ENCODE measurements around the gene BPIFA1.

Gene BPIFA1

DNA sequence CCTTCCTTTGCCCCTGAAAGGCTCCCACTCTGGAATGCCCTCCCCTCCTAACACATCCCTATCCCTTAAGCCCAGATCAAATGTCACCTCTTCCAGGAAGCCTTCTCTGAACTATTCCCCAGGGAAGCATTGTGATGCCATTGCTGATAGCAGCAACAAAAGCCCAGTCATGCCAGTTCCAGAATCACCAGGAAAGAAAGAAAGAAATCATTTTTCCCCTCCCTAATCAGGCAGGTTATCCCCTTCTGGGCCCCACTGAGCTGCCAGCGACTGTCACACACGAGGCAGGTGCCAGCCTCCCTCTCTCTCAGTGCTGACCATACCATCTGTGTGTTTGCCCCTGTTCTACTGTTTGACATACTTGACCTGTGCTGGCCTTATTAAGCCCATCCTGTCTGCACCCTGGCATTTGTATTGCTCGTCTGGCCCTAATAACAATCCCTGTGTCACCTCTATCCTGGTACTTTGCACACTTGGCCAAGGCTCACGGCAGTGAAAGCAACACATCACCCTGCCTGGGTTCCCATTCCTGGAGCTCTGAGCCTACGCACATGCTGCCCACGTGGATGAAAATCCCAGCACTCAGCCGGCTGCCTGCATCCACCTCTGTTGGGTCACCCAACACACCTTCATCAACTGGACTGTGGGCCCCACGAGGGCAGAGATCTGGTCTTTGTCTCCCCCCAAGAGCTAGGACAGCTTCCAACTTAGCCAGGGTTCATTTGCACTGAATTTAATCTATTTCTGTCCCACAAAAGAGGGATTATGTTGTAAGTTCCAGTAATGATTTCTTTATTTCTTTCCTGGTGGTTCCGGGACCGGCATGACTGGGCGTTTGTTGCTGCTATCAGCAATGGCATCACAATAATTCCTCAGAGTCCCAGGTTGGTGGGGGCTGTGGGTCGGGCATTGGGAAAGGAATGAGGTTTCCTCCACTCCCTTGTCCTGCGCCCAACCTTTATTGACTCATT is 42.0 kb downstream of the BPIFA1 start:
- DNase-seq (ENCODE audit: low read depth), result no peak

DNA sequence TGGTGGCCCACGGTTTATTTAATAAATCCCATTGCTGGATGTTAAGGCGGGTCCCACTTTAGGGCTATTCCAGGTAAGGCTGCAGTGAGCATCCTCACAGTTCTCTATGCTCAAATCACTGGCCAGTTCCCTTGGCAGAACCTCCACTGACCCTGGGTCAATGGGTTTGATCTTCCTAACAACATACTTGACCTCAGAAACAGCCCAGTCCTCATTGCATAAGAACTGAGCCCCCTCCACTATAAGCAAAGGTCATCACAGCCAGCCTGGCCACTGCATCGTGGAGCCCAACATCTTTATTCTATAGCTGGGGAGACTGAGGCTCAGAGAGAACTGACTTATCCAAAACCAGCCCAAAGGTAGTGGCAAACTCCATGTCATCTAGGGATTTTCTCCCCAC is 42.9 kb downstream of the BPIFA1 start:
- no peak for DNase-seq (ENCODE audit: low read depth)

- DNase-seq (ENCODE audit: low read depth), result no peak
These were observed 43.6 kb downstream of the BPIFA1 start for GRCh38 chr20:33279261-33279910.

GRCh38 chr20:33280000-33280680 is 44.3 kb downstream of the BPIFA1 start:
- DNase-seq (ENCODE audit: low read depth), result no peak

- no peak for DNase-seq (ENCODE audit: low read depth)
These were observed 45.0 kb downstream of the BPIFA1 start for GRCh38 chr20:33280775-33281174.

GRCh38 chr20:33281550-33282146 is 45.9 kb downstream of the BPIFA1 start:
- DNase-seq (ENCODE audit: low read depth), result no peak

DNA sequence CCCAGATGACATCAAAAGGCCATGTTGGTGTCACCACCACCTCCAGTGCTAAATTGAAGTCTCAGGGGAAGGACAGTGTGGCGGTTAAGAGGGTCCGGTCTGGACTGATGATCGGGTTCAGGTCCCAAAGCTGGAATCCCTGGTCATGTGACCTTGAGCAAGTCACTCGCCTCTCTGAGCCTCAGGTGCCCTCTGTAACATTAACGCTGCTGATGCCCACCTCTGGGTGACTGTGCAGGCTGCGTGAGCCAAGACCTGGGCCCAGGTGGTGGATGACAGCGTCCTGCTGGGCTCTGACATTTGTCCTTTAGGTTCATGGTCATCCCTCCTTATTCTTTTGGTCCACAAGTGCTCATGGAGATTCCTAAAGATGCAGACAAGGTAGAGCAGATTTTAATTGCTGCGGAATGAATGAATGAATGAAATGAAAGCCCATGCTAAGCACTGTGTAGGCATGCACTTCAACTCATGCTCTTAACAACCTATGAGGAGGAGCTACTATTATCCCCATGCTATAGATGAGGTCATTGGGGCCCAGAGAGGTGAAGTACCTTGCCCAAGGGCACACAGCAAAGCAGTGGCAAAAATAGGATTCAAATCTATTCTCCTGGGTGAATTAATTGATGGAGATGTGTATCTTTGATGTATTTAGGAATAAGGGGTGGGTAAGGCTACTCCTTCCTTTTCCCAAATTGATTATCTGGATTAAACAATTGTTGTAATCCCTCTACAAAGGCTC is 46.6 kb downstream of the BPIFA1 start:
- no peak for DNase-seq (ENCODE audit: low read depth)

DNA sequence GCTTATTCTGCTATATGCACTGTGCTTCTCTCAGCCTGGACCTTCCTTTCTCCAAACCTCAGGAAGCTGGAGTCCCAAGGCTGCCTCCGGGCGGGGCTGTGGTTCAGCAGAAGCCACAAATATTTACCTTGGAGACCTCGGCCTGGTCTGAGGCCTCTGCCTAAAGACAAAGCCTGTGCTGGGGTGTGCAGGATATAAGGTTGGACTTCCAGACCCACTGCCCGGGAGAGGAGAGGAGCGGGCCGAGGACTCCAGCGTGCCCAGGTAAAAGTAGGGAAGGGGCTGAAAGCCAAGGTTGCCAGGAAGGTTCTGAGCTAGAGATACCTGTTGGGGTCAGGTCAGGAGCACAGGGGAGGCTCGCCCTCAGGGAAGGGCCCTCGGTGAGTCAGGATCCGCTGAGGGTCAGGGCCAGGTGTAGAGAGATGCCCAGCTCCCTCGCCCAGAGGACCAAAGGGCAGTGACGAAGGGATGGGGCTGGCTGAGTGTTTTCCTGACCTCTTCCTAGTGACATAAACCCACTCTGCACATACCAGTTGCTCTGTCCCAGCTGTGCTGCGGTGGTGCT is 47.3 kb downstream of the BPIFA1 start, which contains the start of gene BPIFB1:
Gene BPIFB1 (plus strand): TSS at position 224 of the 565 bp plus-strand sequence. CDS start 2,860 bp downstream, outside the sequence.
- DNase-seq (ENCODE audit: low read depth), result no peak

- DNase-seq (ENCODE audit: low read depth), result no peak
These were observed 48.5 kb downstream of the BPIFA1 start for GRCh38 chr20:33284284-33284683.

DNA sequence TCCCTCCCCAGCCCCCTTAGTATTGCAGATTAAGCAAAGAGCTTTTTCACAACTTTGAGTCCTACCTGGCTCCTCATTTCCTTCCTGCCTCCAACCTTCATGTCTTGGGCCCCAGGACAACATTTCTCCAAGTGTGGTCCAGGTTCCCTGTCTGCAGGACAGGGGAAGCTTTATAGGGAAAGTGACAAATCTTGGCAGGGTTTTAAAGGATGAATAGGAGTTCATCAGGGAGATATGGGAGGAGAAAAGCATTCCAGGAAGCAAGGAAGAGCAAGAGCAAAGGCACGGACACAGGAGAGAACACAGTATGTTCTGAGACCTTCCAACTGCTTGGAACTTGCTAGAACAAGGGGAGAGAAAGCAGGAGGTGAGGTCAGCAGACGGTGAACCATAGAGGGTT is 49.1 kb downstream of the BPIFA1 start:
- no peak for DNase-seq (ENCODE audit: low read depth)

- DNase-seq (ENCODE audit: low read depth), result no peak
These were observed 50.2 kb downstream of the BPIFA1 start for GRCh38 chr20:33285861-33286495.

- DNase-seq (ENCODE audit: low read depth), result no peak
These were observed 52.1 kb downstream of the BPIFA1 start for GRCh38 chr20:33287884-33288283.

- no peak for DNase-seq (ENCODE audit: low read depth)
These were observed 55.1 kb downstream of the BPIFA1 start for GRCh38 chr20:33290852-33291251.

GRCh38 chr20:33291416-33291815 is 55.6 kb downstream of the BPIFA1 start:
- no peak for DNase-seq (ENCODE audit: low read depth)

GRCh38 chr20:33291830-33292355 is 56.1 kb downstream of the BPIFA1 start:
- DNase-seq (ENCODE audit: low read depth), result peak; percentile 60
